Hepatocyte (in vitro differentiated cells): ENCODE measurements around the gene REN. TPM values are rescaled to one million over a fixed set of nuclear protein-coding genes. Genes with fewer than 3 reads are reported as not detected.

ENCODE experiments used
- DNase-seq: peaks from one replicate; pipeline ENCODE4 v3.0.0-alpha.2; 2016; ENCODE audit warnings: low spot score
- H2AFZ ChIP-seq: fragments of 200-600 bp; sonication (generic); 2 replicates; pipeline ENCODE4 v1.6.0; 2016; ENCODE audit warnings: antibody characterized with exemption, mild to moderate bottlenecking
- H3K27ac ChIP-seq: fragments of 200-600 bp; sonication (generic); 2 replicates; pipeline ENCODE4 v1.5.1; 2016; ENCODE audit warnings: mild to moderate bottlenecking
- H3K27me3 ChIP-seq: fragments of 200-600 bp; sonication (generic); 2 replicates; pipeline ENCODE4 v1.6.1; 2016
- H3K36me3 ChIP-seq: fragments of 200-600 bp; sonication (generic); replicated peaks from 2 replicates; pipeline ENCODE4 v1.5.1; 2016; ENCODE audit warnings: low read depth; ENCODE audit not compliant: insufficient read depth
- H3K4me1 ChIP-seq: fragments of 200-600 bp; sonication (generic); 2 replicates; pipeline ENCODE4 v1.5.1; 2016; ENCODE audit warnings: mild to moderate bottlenecking, moderate library complexity; ENCODE audit not compliant: insufficient read depth
- H3K4me2 ChIP-seq: fragments of 200-600 bp; sonication (generic); 2 replicates; pipeline ENCODE4 v1.6.0; 2016
- H3K4me3 ChIP-seq: fragments of 200-600 bp; sonication (generic); 2 replicates; pipeline ENCODE4 v1.5.1; 2016; ENCODE audit warnings: mild to moderate bottlenecking
- H3K79me2 ChIP-seq: fragments of 200-600 bp; sonication (generic); 2 replicates; pipeline ENCODE4 v1.6.0; 2017; ENCODE audit warnings: mild to moderate bottlenecking
- H3K9me2 ChIP-seq: fragments of 200-600 bp; sonication (generic); replicated peaks from 2 replicates; pipeline ENCODE4 v1.6.0; 2017; ENCODE audit warnings: mild to moderate bottlenecking; ENCODE audit not compliant: insufficient read depth
- H3K9me3 ChIP-seq: fragments of 200-600 bp; sonication (generic); 2 replicates; pipeline ENCODE4 v1.5.1; 2016; ENCODE audit warnings: low read depth, mild to moderate bottlenecking
- H4K20me1 ChIP-seq: fragments of 200-600 bp; sonication (generic); 2 replicates; pipeline ENCODE4 v1.6.0; 2016; ENCODE audit warnings: mild to moderate bottlenecking; ENCODE audit not compliant: insufficient read depth, poor library complexity, severe bottlenecking
- EZH2 ChIP-seq: fragments of 200-600 bp; sonication (generic); IDR thresholded peaks from 2 replicates; pipeline ENCODE4 v1.6.1; 2016; ENCODE audit warnings: antibody characterized with exemption, mild to moderate bottlenecking, borderline replicate concordance
- EZH2phosphoT487 ChIP-seq: fragments of 200-600 bp; sonication (generic); IDR thresholded peaks from one replicate; pipeline ENCODE4 v1.6.1; 2018; ENCODE audit warnings: antibody characterized with exemption, mild to moderate bottlenecking, low read depth, moderate library complexity; ENCODE audit not compliant: unreplicated experiment, severe bottlenecking
- WGBS: methylation state at CpG from one replicate; pipeline ENCODE4 v1.1.6; 2016; ENCODE audit warnings: low lambda C conversion rate; ENCODE audit errors: missing lambda C conversion rate; 5-methylcytosine and 5-hydroxymethylcytosine counted together
- polyA plus RNA-seq: library from polyadenylated mRNA; unstranded; fragments of >200 nt; fragmentation: Nextera tagmentation; extraction: Ambion mirVana; gene quantifications from 2 replicates; pipeline ENCODE4 v1.2.1, GENCODE V29; 2016
- total RNA-seq: library from RNA; depleted of rRNA; stranded (reverse); fragments of >200 nt; gene quantifications from 2 replicates; pipeline ENCODE4 v1.2.3, GENCODE V29; 2014
- TF ChIP-seq, protein P1 (sequence below): fragments of 200-600 bp; sonication (generic); IDR thresholded peaks from 2 replicates; pipeline ENCODE4 v1.5.1; 2016; ENCODE audit warnings: antibody characterized with exemption, mild to moderate bottlenecking; ENCODE audit not compliant: poor library complexity

The REN gene
- total and polyA plus RNA-seq, 2 experiments from 2014 or later = 15.4 to 18.4 TPM

DNA sequence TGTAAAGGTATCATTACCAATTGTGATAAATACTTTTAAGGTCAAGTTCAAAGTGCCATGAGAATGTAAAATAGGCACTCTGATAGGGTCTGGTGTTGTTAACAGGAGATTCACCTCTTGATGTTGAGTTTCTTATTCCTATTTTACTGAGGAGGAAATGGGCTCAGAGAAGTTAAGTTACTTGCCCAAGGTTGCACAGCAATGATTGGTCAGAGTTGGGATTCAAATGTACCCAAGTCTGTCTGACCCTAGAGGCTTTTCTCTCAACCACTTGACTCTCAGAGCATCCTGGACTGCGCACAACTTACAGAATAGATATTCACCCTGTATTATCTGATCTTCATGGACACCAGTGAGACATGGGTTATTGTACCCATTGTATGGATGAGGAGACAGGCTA lies 59.3 kb downstream of the REN start:
- no peak overlapping the region for H3K4me3 ChIP-seq
- TF ChIP-seq EZH2 (no peak), EZH2phosphoT487 (no peak)
- TF ChIP-seq, protein P1, sequence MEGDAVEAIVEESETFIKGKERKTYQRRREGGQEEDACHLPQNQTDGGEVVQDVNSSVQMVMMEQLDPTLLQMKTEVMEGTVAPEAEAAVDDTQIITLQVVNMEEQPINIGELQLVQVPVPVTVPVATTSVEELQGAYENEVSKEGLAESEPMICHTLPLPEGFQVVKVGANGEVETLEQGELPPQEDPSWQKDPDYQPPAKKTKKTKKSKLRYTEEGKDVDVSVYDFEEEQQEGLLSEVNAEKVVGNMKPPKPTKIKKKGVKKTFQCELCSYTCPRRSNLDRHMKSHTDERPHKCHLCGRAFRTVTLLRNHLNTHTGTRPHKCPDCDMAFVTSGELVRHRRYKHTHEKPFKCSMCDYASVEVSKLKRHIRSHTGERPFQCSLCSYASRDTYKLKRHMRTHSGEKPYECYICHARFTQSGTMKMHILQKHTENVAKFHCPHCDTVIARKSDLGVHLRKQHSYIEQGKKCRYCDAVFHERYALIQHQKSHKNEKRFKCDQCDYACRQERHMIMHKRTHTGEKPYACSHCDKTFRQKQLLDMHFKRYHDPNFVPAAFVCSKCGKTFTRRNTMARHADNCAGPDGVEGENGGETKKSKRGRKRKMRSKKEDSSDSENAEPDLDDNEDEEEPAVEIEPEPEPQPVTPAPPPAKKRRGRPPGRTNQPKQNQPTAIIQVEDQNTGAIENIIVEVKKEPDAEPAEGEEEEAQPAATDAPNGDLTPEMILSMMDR = no peak
- H3K4me1 ChIP-seq = peaks cover 37% of the 10 kb centered on the region
- peaks cover 89% of the 10 kb centered on the region for H3K79me2 ChIP-seq
- H2AFZ ChIP-seq = no peak overlapping the region
- no peaks in the 10 kb centered on the region for H3K9me2 ChIP-seq
- H3K36me3 ChIP-seq = no peaks in the 10 kb centered on the region
- WGBS = 100% methylated on average over 1 of the region's 1 CpG
- H3K27ac ChIP-seq = no peak overlapping the region
- H3K27me3 ChIP-seq = no peaks in the 10 kb centered on the region
- no peaks in the 10 kb centered on the region for H3K9me3 ChIP-seq
- no peak for DNase-seq
- H4K20me1 ChIP-seq = peaks cover 10% of the 10 kb centered on the region
- no peak overlapping the region for H3K4me2 ChIP-seq

DNA sequence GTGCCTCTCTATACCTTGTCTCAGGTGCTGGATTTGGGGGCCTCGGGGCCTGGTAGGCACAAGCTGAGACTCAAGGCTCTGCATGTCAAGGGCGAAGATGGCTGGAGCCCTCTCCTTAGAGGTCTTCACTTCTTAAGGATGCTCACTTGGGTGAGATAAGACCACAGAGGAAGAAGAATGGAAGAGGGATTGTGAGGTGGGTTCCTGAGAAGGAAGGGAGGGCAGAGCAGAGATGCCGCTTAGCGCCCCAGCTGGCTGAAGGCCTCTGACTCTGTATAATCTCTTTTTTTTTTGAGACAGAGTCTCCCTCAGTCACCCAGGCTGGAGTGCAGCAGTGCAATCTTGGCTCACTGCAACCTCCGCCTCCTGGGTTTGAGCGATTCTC lies 61.0 kb downstream of the REN start:
- Histone ChIP-seq H3K9me2 (no peaks in the 10 kb centered on the region), H3K27me3 (no peaks in the 10 kb centered on the region), H3K4me2 (no peak overlapping the region), H3K9me3 (no peaks in the 10 kb centered on the region), H3K27ac (no peak overlapping the region), H3K4me3 (no peak overlapping the region), H2AFZ (no peak overlapping the region), H3K79me2 (peaks cover 91% of the 10 kb centered on the region), H4K20me1 (peaks cover 10% of the 10 kb centered on the region), H3K36me3 (no peaks in the 10 kb centered on the region), H3K4me1 (peaks cover 45% of the 10 kb centered on the region)
- WGBS = 91% methylated on average over 6 of the region's 6 CpGs
- TF ChIP-seq EZH2phosphoT487 = no peak
- TF ChIP-seq, protein P1 = no peak
- TF ChIP-seq EZH2 = no peak
- no peak for DNase-seq

Other genes with a start within 250 kb of the REN start
- 11.5 and 11.9 TPM in 2 replicates for gene SOX13, start 93.2 kb downstream of the REN start, total RNA-seq
- 22.3 and 24.6 TPM in 2 replicates for gene SOX13, start 93.2 kb downstream of the REN start, polyA plus RNA-seq
- gene ETNK2, start 14.3 kb downstream of the REN start, total RNA-seq = 51.1 and 59.4 TPM in 2 replicates
- 50.7 and 71.9 TPM in 2 replicates for gene ETNK2, start 14.3 kb downstream of the REN start, polyA plus RNA-seq
- 2.2 and 12.9 TPM in 2 replicates for gene KISS1, start 30.2 kb upstream of the REN start, total RNA-seq
- 2.0 TPM in 2 replicates for gene KISS1, start 30.2 kb upstream of the REN start, polyA plus RNA-seq
- gene GOLT1A, start 47.7 kb upstream of the REN start, total RNA-seq = 13.6 and 26.6 TPM in 2 replicates
- gene GOLT1A, start 47.7 kb upstream of the REN start, polyA plus RNA-seq = 34.7 and 36.0 TPM in 2 replicates
- gene PLEKHA6, start 193.6 kb upstream of the REN start, total RNA-seq = 14.3 and 31.5 TPM in 2 replicates
- gene PLEKHA6, start 193.6 kb upstream of the REN start, polyA plus RNA-seq = 12.4 and 14.3 TPM in 2 replicates
- 66.9 and 77.0 TPM in 2 replicates for gene PPP1R15B, start 245.5 kb upstream of the REN start, total RNA-seq
- gene PPP1R15B, start 245.5 kb upstream of the REN start, polyA plus RNA-seq = 31.2 and 34.0 TPM in 2 replicates